GM10248 (cell line): ENCODE results near the gene CYB561D1.

Source experiments
- CTCF ChIA-PET: fragments of 300-600 bp; sonication (Branson Sonifier 250); formaldehyde crosslinking; extraction: SDS; loops from one replicate; lab custom pipeline; 2021; ENCODE audit warnings: antibody characterized with exemption; lab: Yijun Ruan, JAX
- POLR2A ChIA-PET: fragments of 350-650 bp; sonication (Branson Sonifier 250); formaldehyde crosslinking; extraction: SDS; loops from one replicate; lab custom pipeline; 2020; ENCODE audit warnings: antibody characterized with exemption; lab: Yijun Ruan, JAX
- DNase-seq: peaks from one replicate; pipeline ENCODE4 v3.0.0; 2012; ENCODE audit errors: extremely low spot score
- CTCF ChIP-seq: IDR thresholded peaks from 2 replicates; pipeline ENCODE4 v1.5.1; 2012; ENCODE audit warnings: mild to moderate bottlenecking, low read depth; ENCODE audit errors: extremely low read depth, missing control alignments, control extremely low read depth

Gene CYB561D1

GRCh38 chr1:109509176-109510134, 15.6 kb downstream of the CYB561D1 start, which contains the start of gene AMIGO1:
TSS of gene AMIGO1 (minus strand) at chr1:109509727. CDS start at chr1:109508912, 815 bp downstream.
- peak; percentile 75 for DNase-seq
- TF ChIP-seq CTCF, result no peak
- ChIA-PET CTCF (interaction anchor here (1.1 to 43.8 kb wide), 5 partner anchors 11 to 265 kb away, joined by 3 to 1898 read pairs (median 4); partner anchors contain the start of genes CYB561D1 and GPR61), POLR2A (interaction anchor here (0.5 to 1.0 kb wide), 2 partner anchors 16 to 24 kb away, joined by 3 to 4 read pairs; no protein-coding TSS in a partner anchor)

- TF ChIP-seq CTCF, result no peak
- ChIA-PET CTCF (interaction anchor here (19.3 to 43.8 kb wide), 2 partner anchors 18 to 21 kb away, joined by 406 to 1898 read pairs; partner anchors contain the start of genes CYB561D1 and GPR61), POLR2A (no interaction called here)
- no peak for DNase-seq
Observed at GRCh38 chr1:109513110-109513710, 19.3 kb downstream of the CYB561D1 start.

- TF ChIP-seq CTCF, result no peak
- no peak for DNase-seq
- POLR2A ChIA-PET, result no interaction called here
- CTCF ChIA-PET, result interaction anchor here (1.1 to 43.8 kb wide), 5 partner anchors 10 to 470 kb away, joined by 3 to 1898 read pairs (median 19); partner anchors contain the start of genes AHCYL1, CYB561D1 and GPR61
Observed at GRCh38 chr1:109514846-109515245, 21.0 kb downstream of the CYB561D1 start.

GRCh38 chr1:109516872-109517271, 23.0 kb downstream of the CYB561D1 start:
- POLR2A ChIA-PET, result no interaction called here
- no peak for TF ChIP-seq CTCF
- CTCF ChIA-PET, result interaction anchor here (1.5 to 43.8 kb wide), 5 partner anchors 9 to 123 kb away, joined by 4 to 1898 read pairs (median 19); partner anchors contain the start of genes CYB561D1 and GPR61
- no peak for DNase-seq

- no peak for TF ChIP-seq CTCF
- ChIA-PET POLR2A (no interaction called here), CTCF (interaction anchor here (19.3 to 43.8 kb wide), 2 partner anchors 17 to 22 kb away, joined by 406 to 1898 read pairs; partner anchors contain the start of genes CYB561D1 and GPR61)
- DNase-seq, result no peak
Observed at GRCh38 chr1:109517337-109517736, 23.4 kb downstream of the CYB561D1 start.
